ENCODE data around the gene INTS4.
"Not testable (repeated sequence)": the region's sequence is repeated elsewhere in the genome, so short reads cannot be mapped to it uniquely, and the experiment has no call there.

INTS4 gene

DNA sequence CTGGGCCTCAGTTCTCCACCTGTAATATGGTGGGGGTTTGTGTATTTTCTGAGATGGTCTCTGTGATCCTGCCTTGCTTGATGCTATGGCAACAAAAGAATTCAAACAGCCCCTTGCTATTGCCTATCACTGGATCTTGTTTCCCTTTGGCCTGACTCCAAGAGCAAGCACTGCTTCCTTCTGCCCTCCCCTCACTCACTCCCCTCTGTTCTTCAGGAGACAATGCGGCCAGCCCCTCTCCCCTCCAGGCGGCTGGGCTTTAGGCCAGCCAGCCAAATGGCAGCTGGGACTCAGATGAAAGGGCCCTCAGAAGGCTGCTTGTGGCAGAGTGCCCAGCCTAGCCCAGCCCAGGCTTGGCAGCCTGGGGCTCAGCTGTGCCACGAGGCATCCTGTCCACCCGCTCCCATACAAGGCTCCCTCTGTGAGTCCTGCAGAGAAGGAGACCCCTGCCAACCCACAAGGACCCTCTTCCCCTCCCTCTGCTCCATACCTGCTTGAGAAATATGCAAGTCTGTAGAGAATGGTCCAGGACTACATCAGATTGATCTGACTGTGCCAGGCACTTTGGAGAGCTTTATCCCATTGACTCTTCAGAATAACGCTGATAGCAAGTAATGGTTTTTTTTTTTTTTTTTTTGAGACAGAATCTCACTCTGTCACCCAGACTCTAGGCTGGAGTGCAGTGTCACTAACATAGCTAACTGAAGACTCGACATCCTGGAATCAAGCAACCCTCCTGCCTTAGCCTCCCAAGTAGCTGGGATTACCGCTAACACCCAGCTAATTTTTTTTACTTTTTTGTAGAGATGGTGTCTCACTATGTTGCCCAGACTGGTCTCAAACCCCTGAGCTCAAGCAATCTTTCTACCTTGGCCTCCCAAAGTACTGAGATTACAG lies 36.2 kb upstream of the INTS4 start:
- no peak for DNase-seq (ENCODE audit: low spot score)
- TF ChIP-seq, protein P1, sequence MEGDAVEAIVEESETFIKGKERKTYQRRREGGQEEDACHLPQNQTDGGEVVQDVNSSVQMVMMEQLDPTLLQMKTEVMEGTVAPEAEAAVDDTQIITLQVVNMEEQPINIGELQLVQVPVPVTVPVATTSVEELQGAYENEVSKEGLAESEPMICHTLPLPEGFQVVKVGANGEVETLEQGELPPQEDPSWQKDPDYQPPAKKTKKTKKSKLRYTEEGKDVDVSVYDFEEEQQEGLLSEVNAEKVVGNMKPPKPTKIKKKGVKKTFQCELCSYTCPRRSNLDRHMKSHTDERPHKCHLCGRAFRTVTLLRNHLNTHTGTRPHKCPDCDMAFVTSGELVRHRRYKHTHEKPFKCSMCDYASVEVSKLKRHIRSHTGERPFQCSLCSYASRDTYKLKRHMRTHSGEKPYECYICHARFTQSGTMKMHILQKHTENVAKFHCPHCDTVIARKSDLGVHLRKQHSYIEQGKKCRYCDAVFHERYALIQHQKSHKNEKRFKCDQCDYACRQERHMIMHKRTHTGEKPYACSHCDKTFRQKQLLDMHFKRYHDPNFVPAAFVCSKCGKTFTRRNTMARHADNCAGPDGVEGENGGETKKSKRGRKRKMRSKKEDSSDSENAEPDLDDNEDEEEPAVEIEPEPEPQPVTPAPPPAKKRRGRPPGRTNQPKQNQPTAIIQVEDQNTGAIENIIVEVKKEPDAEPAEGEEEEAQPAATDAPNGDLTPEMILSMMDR (IDR thresholded peaks at IDR 0.05; ENCODE audit: extremely low read depth, missing control alignments) = no peak

DNA sequence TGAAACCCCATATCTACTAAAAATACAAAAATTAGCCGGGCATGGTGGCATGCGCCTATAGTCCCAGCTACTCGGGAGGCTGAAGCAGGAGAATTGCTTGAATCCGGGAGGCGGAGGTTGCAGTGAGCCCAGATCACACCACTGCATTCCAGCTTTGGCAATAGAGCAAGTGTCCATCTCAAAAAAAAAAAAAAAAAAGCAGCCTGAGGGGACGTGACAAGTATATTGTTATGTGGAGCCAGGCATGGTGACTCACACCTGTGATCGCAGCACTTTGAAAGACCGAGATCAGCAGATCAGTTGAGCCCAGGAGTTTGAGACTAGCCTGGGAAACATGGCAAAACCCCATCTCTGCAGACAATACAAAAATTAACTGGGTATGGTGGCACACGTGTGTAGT lies 34.0 kb upstream of the INTS4 start:
- DNase-seq (ENCODE audit: low spot score) = not testable (repeated sequence)

- no peak for DNase-seq (ENCODE audit: low spot score)
- TF ChIP-seq, protein P1 (IDR thresholded peaks at IDR 0.05; ENCODE audit: extremely low read depth, missing control alignments) = no peak
Measured at GRCh38 chr11:78027759-78028158, 33.3 kb upstream of the INTS4 start.

- TF ChIP-seq, protein P1 (IDR thresholded peaks at IDR 0.05; ENCODE audit: extremely low read depth, missing control alignments) = no peak
- DNase-seq (ENCODE audit: low spot score) = no peak
Measured at GRCh38 chr11:78025378-78025777, 30.9 kb upstream of the INTS4 start.

GRCh38 chr11:78023426-78023825 lies 29.0 kb upstream of the INTS4 start:
- no peak for DNase-seq (ENCODE audit: low spot score)
- TF ChIP-seq, protein P1 (IDR thresholded peaks at IDR 0.05; ENCODE audit: extremely low read depth, missing control alignments) = no peak

GRCh38 chr11:78022397-78023396 lies 28.2 kb upstream of the INTS4 start, which contains the start of gene KCTD14:
Gene KCTD14 (minus strand): TSS chr11:78023276. CDS start chr11:78023249, 27 bp downstream.
- DNase-seq (ENCODE audit: low spot score) = no peak
- TF ChIP-seq, protein P1 (IDR thresholded peaks at IDR 0.05; ENCODE audit: extremely low read depth, missing control alignments) = no peak

- DNase-seq (ENCODE audit: low spot score) = no peak
- TF ChIP-seq, protein P1 (IDR thresholded peaks at IDR 0.05; ENCODE audit: extremely low read depth, missing control alignments) = no peak
Measured at GRCh38 chr11:78021611-78022010, 27.1 kb upstream of the INTS4 start.

All from GM20000 (cell line).